Measurements from ENCODE around the gene PCDHGA1.
"Not testable (repeated sequence)": the region's sequence is repeated elsewhere in the genome, so short reads cannot be mapped to it uniquely, and the experiment has no call there.

PCDHGA1 gene

DNA sequence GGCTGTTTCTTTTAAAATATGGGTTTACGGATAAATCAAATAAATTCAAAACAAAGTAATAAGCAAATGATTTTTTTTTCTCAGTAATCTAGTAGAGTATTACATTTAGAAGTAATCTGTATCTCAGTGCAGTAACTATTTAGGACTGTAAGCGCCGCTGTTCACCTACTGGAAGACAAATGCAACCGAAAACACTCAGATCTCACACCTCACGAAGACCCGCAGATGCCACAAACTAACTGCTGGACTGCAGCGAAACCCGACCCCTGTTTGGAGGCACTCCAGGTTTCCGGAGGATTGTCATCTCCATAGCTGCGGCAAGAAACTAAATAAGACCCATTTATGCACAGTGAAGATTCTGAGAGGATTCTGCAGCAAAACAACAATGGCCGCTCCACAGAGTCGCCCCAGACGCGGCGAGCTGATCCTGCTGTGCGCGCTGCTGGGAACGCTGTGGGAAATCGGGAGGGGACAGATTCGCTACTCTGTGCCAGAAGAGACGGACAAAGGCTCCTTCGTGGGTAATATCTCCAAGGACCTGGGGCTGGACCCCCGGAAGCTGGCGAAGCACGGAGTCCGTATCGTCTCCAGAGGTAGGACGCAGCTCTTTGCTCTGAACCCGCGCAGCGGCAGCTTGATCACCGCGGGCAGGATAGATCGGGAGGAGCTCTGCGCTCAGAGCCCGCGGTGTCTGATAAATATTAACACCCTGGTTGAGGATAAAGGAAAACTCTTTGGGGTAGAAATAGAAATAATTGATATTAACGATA is 62.3 kb downstream of the PCDHGA1 start, which contains the start of gene PCDHGA8:
PCDHGA8 (plus strand) TSS at position 205 of the 770 bp plus-strand sequence; CDS start at position 386, 181 bp downstream.
- in situ Hi-C loops (cut with MboI; ENCODE audit: low pct_unique_long_range_greater_than_20kb, low sequenced_read_pairs, unreplicated experiment): no loop called here
- DNase-seq (ENCODE audit: low spot score): no peak
- TF ChIP-seq, protein P1, sequence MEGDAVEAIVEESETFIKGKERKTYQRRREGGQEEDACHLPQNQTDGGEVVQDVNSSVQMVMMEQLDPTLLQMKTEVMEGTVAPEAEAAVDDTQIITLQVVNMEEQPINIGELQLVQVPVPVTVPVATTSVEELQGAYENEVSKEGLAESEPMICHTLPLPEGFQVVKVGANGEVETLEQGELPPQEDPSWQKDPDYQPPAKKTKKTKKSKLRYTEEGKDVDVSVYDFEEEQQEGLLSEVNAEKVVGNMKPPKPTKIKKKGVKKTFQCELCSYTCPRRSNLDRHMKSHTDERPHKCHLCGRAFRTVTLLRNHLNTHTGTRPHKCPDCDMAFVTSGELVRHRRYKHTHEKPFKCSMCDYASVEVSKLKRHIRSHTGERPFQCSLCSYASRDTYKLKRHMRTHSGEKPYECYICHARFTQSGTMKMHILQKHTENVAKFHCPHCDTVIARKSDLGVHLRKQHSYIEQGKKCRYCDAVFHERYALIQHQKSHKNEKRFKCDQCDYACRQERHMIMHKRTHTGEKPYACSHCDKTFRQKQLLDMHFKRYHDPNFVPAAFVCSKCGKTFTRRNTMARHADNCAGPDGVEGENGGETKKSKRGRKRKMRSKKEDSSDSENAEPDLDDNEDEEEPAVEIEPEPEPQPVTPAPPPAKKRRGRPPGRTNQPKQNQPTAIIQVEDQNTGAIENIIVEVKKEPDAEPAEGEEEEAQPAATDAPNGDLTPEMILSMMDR (IDR thresholded peaks at IDR 0.05; ENCODE audit: extremely low read depth, insufficient read depth, missing control alignments): no peak

- in situ Hi-C loops (cut with MboI; ENCODE audit: low pct_unique_long_range_greater_than_20kb, low sequenced_read_pairs, unreplicated experiment): no loop called here
- no peak for DNase-seq (ENCODE audit: low spot score)
- TF ChIP-seq, protein P1 (IDR thresholded peaks at IDR 0.05; ENCODE audit: extremely low read depth, insufficient read depth, missing control alignments): no peak
These were observed 63.0 kb downstream of the PCDHGA1 start for GRCh38 chr5:141393267-141393666.

DNA sequence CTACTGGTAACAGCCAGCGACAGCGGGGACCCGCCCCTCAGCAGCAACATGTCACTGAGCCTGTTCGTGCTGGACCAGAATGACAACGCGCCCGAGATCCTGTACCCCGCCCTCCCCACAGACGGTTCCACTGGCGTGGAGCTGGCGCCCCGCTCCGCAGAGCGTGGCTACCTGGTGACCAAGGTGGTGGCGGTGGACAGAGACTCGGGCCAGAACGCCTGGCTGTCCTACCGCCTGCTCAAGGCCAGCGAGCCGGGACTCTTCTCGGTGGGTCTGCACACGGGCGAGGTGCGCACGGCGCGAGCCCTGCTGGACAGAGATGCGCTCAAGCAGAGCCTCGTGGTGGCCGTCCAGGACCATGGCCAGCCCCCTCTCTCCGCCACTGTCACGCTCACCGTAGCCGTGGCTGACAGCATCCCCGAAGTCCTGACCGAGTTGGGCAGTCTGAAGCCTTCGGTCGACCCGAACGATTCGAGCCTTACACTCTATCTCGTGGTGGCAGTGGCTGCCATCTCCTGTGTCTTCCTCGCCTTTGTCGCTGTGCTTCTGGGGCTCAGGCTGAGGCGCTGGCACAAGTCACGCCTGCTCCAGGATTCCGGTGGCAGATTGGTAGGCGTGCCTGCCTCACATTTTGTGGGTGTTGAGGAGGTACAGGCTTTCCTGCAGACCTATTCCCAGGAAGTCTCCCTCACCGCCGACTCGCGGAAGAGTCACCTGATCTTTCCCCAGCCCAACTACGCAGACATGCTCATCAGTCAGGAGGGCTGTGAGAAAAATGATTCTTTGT is 64.3 kb downstream of the PCDHGA1 start:
- DNase-seq (ENCODE audit: low spot score); in situ Hi-C loops (cut with MboI; ENCODE audit: low pct_unique_long_range_greater_than_20kb, low sequenced_read_pairs, unreplicated experiment): not testable (repeated sequence)

DNA sequence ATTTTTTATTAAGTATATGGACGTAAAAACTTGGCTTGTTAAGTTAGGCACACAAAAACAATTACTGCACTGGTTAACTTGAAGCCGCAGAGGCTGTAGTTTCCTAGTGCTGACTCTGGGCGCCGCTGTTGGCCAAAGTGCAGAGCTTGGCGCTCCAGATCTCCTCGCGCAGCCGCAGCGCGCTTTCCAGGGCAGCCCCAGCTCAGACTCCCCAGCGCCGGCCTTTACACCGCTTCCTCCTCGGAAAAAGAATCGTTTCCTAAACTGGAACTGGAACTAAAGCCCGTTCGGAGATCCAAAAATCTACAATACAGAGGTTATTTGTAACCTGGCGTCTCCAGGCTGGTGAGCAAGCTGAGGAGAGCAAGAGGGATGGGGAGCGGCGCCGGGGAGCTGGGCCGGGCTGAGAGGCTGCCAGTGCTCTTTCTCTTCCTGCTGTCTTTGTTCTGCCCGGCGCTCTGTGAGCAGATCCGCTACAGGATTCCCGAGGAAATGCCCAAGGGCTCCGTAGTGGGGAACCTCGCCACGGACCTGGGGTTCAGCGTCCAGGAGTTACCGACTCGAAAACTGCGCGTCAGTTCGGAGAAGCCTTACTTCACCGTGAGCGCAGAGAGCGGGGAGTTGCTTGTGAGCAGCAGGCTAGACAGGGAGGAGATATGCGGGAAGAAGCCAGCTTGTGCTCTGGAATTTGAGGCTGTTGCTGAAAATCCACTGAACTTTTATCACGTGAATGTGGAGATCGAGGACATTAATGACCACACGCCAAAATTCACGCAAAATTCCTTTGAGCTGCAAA is 67.6 kb downstream of the PCDHGA1 start, which contains the start of gene PCDHGB5:
PCDHGB5 (plus strand) TSS at position 192 of the 796 bp plus-strand sequence; CDS start at position 373, 181 bp downstream.
- DNase-seq (ENCODE audit: low spot score); in situ Hi-C loops (cut with MboI; ENCODE audit: low pct_unique_long_range_greater_than_20kb, low sequenced_read_pairs, unreplicated experiment): not testable (repeated sequence)
- TF ChIP-seq, protein P1 (IDR thresholded peaks at IDR 0.05; ENCODE audit: extremely low read depth, insufficient read depth, missing control alignments): peak; percentile 59

DNA sequence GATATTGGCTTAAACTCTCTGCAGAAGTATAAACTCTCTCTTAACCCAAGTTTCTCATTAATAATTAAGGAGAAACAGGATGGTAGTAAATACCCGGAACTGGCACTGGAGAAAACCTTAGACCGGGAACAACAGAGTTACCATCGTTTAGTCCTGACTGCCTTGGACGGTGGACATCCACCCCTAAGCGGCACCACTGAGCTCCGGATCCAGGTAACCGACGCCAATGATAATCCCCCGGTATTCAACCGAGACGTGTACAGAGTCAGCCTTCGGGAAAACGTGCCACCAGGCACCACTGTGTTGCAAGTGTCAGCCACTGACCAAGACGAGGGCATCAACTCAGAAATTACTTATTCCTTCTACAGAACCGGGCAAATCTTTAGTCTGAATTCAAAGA is 68.3 kb downstream of the PCDHGA1 start:
- TF ChIP-seq, protein P1 (IDR thresholded peaks at IDR 0.05; ENCODE audit: extremely low read depth, insufficient read depth, missing control alignments): no peak
- in situ Hi-C loops (cut with MboI; ENCODE audit: low pct_unique_long_range_greater_than_20kb, low sequenced_read_pairs, unreplicated experiment): no loop called here
- DNase-seq (ENCODE audit: low spot score): no peak

- in situ Hi-C loops (cut with MboI; ENCODE audit: low pct_unique_long_range_greater_than_20kb, low sequenced_read_pairs, unreplicated experiment): no loop called here
- TF ChIP-seq, protein P1 (IDR thresholded peaks at IDR 0.05; ENCODE audit: extremely low read depth, insufficient read depth, missing control alignments): no peak
- no peak for DNase-seq (ENCODE audit: low spot score)
These were observed 69.4 kb downstream of the PCDHGA1 start for GRCh38 chr5:141399555-141400258.

Measured in GM13977 (cell line).